ENCODE results near the gene TST.

Gene TST

GRCh38 chr22:36979016-36979910 is 40.0 kb downstream of the TST start:
- DNase-seq, result no peak

- DNase-seq, result peak; percentile 89 to 91
These were observed 41.1 kb downstream of the TST start for GRCh38 chr22:36977947-36978660.

- peak; percentile 82 to 85 for DNase-seq
These were observed 41.8 kb downstream of the TST start for GRCh38 chr22:36977401-36977861.

- no peak for DNase-seq
These were observed 42.6 kb downstream of the TST start for GRCh38 chr22:36976606-36977005.

- no peak for DNase-seq
These were observed 47.7 kb downstream of the TST start for GRCh38 chr22:36971341-36972125.

- no peak for DNase-seq
These were observed 50.8 kb downstream of the TST start for GRCh38 chr22:36968249-36968964.

GRCh38 chr22:36966851-36967540 is 52.3 kb downstream of the TST start:
- DNase-seq, result peak in 1 of 2 donors; percentile 30

GRCh38 chr22:36965696-36966095 is 53.6 kb downstream of the TST start:
- DNase-seq, result no peak

GRCh38 chr22:36964106-36964505 is 55.1 kb downstream of the TST start:
- no peak for DNase-seq

GRCh38 chr22:36963302-36963701 is 55.9 kb downstream of the TST start:
- DNase-seq, result no peak

GRCh38 chr22:36961626-36962025 is 57.6 kb downstream of the TST start:
- no peak for DNase-seq
